Cardiac fibroblast (primary cell): ENCODE data around the gene LEP.

ENCODE experiments used
- DNase-seq, 2 donors: peaks; one replicate each; pipeline versions ENCODE4 v3.0.0 to v3.0.0-alpha.2; 2010; ENCODE audit warnings: low read depth in 2 of 2
- H3K4me3 ChIP-seq, 2 donors: replicated peaks in 1 of 2; 1 replicate in 1 of 2; 2 replicates in 1 of 2; pipeline ENCODE4 v1.5.1; 2011; ENCODE audit warnings: low read depth in 2 of 2, low read length in 2 of 2, mild to moderate bottlenecking in 2 of 2, moderate library complexity in 1 of 2
- CTCF ChIP-seq: IDR thresholded peaks from one replicate; pipeline ENCODE4 v1.5.1; 2011; ENCODE audit warnings: low read depth, mild to moderate bottlenecking, low read length, inconsistent platforms

Gene LEP

GRCh38 chr7:128299109-128299607 is 58.1 kb downstream of the LEP start:
- DNase-seq, result no peak
- no peak overlapping the region for H3K4me3 ChIP-seq
- TF ChIP-seq CTCF, result no peak

DNA sequence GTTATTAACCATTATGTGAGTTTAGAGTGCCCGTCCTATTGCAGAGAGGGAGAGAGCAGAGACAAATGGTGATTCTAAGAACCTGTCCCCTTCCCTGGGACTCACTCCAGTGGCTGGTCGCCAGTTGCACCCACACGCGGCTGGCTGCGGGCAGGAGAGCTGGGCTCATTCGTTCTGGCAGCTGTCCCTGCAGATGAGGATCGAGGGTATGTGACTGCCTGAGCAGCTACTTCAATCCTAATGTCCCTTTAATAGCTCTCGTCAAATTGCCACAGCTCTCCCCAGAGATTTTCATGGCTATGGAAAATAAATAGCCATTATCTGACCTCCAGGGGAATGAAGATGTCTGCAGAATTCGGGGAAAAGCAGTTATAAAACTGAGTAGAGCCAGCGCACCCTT is 61.1 kb downstream of the LEP start:
- no peak overlapping the region for H3K4me3 ChIP-seq
- DNase-seq, result no peak
- no peak for TF ChIP-seq CTCF

GRCh38 chr7:128303133-128303532 is 62.1 kb downstream of the LEP start:
- no peak for DNase-seq
- TF ChIP-seq CTCF, result no peak
- no peak overlapping the region for H3K4me3 ChIP-seq

GRCh38 chr7:128303643-128304042 is 62.6 kb downstream of the LEP start:
- no peak for DNase-seq
- H3K4me3 ChIP-seq, result no peak overlapping the region
- TF ChIP-seq CTCF, result no peak

GRCh38 chr7:128304212-128304611 is 63.1 kb downstream of the LEP start:
- TF ChIP-seq CTCF, result no peak
- DNase-seq, result no peak
- H3K4me3 ChIP-seq, result no peak overlapping the region

- DNase-seq, result no peak
- no peak overlapping the region for H3K4me3 ChIP-seq
- TF ChIP-seq CTCF, result no peak
These were observed 66.0 kb downstream of the LEP start for GRCh38 chr7:128307061-128307460.
